Measurements from ENCODE around the gene CRYBG2. TPM values are rescaled to one million over a fixed set of nuclear protein-coding genes. Genes with fewer than 3 reads are reported as not detected.
"Not testable (repeated sequence)": the region's sequence is repeated elsewhere in the genome, so short reads cannot be mapped to it uniquely, and the experiment has no call there.

CRYBG2 gene
- total RNA-seq, 2 experiments from 2014 or later, result 2.2 to 2.6 TPM

DNA sequence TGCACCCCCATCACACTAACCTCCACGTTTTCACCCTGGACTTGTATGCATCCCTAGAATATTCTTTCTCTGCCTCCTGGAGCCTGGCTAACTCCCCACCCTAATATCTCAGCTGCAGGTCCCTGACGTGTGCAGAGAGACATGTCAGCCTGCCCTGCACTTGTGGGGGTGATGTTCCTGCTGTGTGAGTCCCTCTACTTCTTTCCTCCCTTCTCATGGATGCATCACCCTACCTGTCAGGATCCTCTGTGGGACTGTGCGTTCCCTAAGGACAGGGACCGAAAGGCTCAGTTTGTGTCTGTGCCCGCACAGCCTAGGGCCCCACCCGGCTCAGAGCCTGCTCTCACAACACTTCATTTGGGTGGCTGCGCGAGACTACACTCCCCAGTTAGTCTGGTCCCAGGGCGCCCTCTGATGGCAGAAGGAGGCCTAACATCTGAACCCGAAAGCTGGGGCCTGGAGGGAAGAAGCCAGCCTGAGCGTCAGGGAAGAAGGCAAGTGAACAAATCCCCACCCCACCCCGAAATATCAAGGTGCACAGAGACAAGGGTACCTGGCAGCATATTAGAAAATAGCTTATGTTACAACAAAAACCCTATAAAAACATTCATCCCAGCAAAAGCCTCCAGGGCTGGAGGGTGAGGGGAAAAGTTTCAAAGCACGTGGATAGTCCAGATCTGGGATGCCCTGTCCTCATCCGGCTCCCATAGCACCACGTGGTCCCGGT, 32.5 kb downstream of the CRYBG2 start:
- no peaks in the 10 kb centered on the region for H3K27me3 Mint-ChIP-seq
- CTCF ChIA-PET, result interaction anchor here (0.7 to 21.1 kb wide), 29 partner anchors 8 to 152 kb away, joined by 3 to 442 read pairs (median 4); partner anchors contain the start of genes CEP85, SH3BGRL3, UBXN11 and ZNF593
- H3K9me3 Mint-ChIP-seq, result no peaks in the 10 kb centered on the region
- POLR2A ChIA-PET, result interaction anchor here (1.9 kb wide), 1 partner anchor 37 kb away, joined by 9 read pairs; no protein-coding TSS in a partner anchor
- DNase-seq, result peak; percentile 96
- peak overlapping the region; percentile 75 for H3K4me3 Mint-ChIP-seq
- H3K4me1 Mint-ChIP-seq, result peaks cover 48% of the 10 kb centered on the region
- peak overlapping the region; percentile 90 for H3K27ac Mint-ChIP-seq
- peaks cover 54% of the 10 kb centered on the region for H3K36me3 Mint-ChIP-seq (ENCODE audit: low read depth)

DNA sequence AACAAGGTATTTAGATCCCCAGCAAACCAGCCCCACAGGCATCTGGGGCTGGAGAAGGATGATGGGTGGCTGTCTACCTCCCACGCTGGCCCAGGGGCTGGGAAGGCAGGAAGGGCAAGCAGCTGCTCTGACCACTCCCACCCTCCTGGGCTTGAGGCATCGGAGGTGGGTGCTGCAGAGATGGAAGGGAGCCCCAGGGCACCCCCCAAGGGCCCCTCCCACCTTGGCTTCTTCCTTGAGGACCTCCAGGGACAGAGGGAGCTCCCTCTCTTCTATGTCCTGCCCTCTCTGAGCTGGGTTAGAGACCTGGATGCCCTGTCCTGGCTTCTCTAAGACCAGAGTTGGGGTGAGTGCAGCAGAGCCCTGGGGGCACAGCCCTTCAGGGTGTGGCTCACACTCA, 33.0 kb downstream of the CRYBG2 start:
- CTCF ChIA-PET, result interaction anchor here (0.9 to 21.1 kb wide), 13 partner anchors 9 to 148 kb away, joined by 3 to 442 read pairs (median 7); partner anchors contain the start of genes SH3BGRL3 and UBXN11
- peaks cover 54% of the 10 kb centered on the region for H3K4me1 Mint-ChIP-seq
- peak overlapping the region; percentile 90 for H3K27ac Mint-ChIP-seq
- no peaks in the 10 kb centered on the region for H3K27me3 Mint-ChIP-seq
- POLR2A ChIA-PET, result interaction anchor here (1.9 kb wide), 1 partner anchor 36 kb away, joined by 9 read pairs; no protein-coding TSS in a partner anchor
- DNase-seq, result no peak
- peaks cover 54% of the 10 kb centered on the region for H3K36me3 Mint-ChIP-seq (ENCODE audit: low read depth)
- peak overlapping the region; percentile 80 for H3K4me3 Mint-ChIP-seq
- H3K9me3 Mint-ChIP-seq, result no peaks in the 10 kb centered on the region

DNA sequence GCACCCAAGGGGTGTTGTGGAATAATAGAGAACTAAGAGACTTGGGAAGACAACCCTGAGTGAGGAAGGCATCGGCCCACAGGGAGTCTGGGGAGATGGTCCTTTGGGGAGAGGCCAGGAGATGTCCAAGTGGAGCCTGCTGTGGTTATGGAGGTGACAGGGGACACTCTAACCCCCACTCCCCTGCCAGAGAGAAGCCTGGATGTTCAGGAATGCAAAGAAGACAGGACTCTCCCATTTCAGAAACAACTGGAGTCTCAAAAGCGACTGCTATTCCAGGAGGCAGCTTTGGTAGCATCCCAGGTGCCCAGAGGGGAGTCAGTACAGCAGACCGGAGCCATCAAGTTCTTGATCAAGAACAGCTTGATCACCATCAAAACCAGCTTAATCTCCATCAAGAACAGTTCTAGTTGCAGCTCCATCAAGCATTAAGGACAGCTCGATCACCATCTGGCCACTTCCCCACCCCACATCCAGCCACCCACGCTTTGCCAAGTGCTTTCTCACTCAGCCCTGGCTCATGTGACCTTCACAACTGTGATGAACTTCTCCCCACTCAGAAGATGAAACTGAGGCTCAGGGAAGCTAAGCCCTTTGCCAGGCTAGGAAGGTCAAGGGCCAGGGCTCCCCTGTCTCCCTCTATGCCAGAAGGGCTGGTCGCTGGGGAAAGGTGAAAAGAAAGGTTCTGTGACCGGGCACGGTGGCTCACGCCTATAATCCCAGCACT, 35.4 kb downstream of the CRYBG2 start:
- Mint-ChIP-seq H3K36me3 (ENCODE audit: low read depth) (peaks cover 46% of the 10 kb centered on the region), H3K4me3 (peak overlapping the region; percentile 80), H3K27me3 (no peaks in the 10 kb centered on the region), H3K4me1 (peaks cover 71% of the 10 kb centered on the region), H3K27ac (peak overlapping the region; percentile 89), H3K9me3 (no peaks in the 10 kb centered on the region)
- POLR2A ChIA-PET, result interaction anchor here (1.2 to 2.3 kb wide), 4 partner anchors 10 to 39 kb away, joined by 3 to 12 read pairs (median 10); partner anchors contain the start of gene SH3BGRL3
- CTCF ChIA-PET, result interaction anchor here (0.6 to 21.1 kb wide), 15 partner anchors 11 to 1517 kb away, joined by 3 to 442 read pairs (median 4); partner anchors contain the start of genes CEP85, SH3BGRL3, UBXN11 and ZNF593
- DNase-seq, result peak; percentile 14

DNA sequence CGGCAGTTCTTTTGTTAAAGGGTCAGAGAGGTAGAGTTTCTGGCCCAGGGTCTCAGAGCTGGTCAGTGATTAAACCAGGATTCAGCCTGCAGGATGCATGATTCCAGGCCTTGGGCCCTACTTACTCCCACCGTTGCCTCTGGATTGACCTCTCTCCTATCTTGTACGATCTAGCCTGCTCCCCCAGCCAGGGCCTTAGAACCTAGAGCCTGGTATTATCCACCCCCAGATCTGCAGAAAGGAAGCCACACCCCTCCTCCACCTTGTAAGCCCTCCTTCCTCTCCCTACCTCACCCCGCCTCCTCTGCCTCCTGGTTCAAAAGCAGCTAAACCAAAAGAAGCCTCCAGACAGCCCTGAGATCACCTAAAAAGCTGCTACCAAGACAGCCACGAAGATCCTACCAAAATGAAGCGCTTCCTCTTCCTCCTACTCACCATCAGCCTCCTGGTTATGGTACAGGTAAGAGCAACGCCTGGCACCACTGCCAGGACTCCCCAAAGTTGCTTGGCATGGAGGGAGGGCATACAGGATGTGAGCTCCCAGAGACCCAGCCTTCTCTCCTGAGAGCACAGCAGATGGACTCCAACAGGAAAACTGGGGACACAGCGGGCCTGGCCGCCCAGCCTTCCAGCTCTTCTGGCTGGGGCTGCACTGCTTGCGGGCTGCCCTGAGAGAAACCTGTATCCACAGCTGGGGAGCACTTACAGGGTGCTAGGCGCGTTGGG, 36.2 kb downstream of the CRYBG2 start, which contains the start of gene CD52:
CD52 (plus strand) TSS at position 347 of the 726 bp plus-strand sequence; CDS start at position 407, 60 bp downstream.
- DNase-seq, result peak; percentile 90
- ChIA-PET POLR2A (interaction anchor here (1.2 to 2.3 kb wide), 4 partner anchors 10 to 38 kb away, joined by 3 to 12 read pairs (median 10); partner anchors contain the start of gene SH3BGRL3), CTCF (interaction anchor here (0.6 to 21.1 kb wide), 15 partner anchors 10 to 277 kb away, joined by 3 to 442 read pairs (median 3); partner anchors contain the start of genes CEP85, SH3BGRL3 and UBXN11)
- Mint-ChIP-seq H3K36me3 (ENCODE audit: low read depth) (peaks cover 38% of the 10 kb centered on the region), H3K4me1 (peaks cover 70% of the 10 kb centered on the region), H3K27me3 (no peaks in the 10 kb centered on the region), H3K27ac (peak within 1 kb of the TSS; percentile 89), H3K9me3 (no peaks in the 10 kb centered on the region), H3K4me3 (peak within 1 kb of the TSS; percentile 80)

DNA sequence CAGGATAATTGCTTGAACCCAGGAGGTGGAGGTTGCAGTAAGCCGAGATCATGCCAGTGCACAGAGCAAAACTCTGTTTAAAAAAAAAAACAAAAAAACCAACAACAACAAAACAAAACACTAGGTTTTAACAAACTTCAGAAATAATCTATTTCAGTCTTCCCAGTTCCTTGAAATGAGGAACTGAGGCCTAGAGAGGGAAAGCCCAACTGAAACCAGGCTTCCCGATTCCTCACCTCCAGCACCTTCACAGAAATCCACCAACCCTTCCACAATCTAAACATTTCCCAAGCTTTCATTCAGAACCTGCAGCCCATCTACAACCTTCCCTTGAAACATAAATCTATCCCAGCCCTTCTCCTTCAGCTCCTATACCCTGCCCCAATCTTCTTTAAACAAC, 36.8 kb downstream of the CRYBG2 start:
- Mint-ChIP-seq H3K36me3 (ENCODE audit: low read depth) (peaks cover 34% of the 10 kb centered on the region), H3K9me3 (no peaks in the 10 kb centered on the region), H3K4me3 (peak overlapping the region; percentile 80), H3K27me3 (no peaks in the 10 kb centered on the region), H3K27ac (peak overlapping the region; percentile 89), H3K4me1 (peaks cover 64% of the 10 kb centered on the region)
- DNase-seq, result no peak
- ChIA-PET POLR2A (interaction anchor here (0.6 to 1.6 kb wide), 5 partner anchors 9 to 38 kb away, joined by 3 to 12 read pairs (median 4); partner anchors contain the start of gene SH3BGRL3), CTCF (interaction anchor here (0.6 to 21.1 kb wide), 13 partner anchors 9 to 276 kb away, joined by 3 to 442 read pairs (median 4); partner anchors contain the start of genes CEP85, SH3BGRL3 and UBXN11)

DNA sequence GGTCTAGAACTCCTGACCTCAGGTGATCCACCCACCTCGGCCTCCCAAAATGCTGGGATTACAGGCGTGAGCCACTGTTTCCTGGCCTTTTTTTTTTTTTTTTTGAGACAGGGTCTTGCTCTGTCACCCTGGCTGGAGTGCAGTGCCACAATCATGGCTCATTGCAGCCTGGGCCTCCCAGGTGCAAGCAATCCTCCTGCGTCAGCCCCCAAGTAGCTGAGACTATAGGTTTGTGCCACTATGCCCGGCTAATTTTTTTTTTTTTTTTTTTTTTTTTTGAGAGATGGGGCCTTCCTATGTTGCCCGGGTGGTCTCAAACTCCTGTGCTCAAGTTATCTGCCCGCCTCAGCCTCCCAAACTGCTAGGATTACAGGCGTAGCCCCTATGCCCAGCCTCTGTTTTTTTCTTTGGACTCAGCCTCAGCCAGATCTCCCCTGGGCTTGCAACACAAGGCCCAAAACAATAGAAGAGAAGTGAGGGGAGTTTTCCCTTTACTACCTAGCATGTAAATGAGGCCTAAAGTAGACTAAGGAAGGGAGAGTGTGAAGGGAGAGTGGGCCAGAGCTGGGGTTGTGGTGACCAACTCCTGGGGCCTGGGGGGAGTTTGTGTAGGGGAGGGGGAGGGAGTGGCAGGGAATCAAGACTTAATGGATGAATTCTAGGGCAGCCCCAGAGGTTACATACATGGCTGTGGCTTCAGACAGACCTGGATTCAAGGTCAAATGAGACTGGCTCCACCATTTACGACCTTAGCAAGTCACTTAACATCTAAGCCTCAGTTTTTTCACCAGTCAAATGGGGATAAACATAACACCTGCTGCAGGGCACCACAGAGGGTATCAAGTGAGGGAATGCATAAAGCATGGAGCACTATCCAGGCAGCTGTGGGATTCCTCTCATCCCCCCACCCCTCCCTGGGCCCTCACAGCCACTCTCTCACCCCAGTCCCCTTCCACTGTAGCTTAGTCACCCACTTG, 37.8 kb downstream of the CRYBG2 start:
- Mint-ChIP-seq H3K4me3 (peak overlapping the region; percentile 80), H3K27me3 (no peaks in the 10 kb centered on the region), H3K9me3 (no peaks in the 10 kb centered on the region), H3K4me1 (peaks cover 61% of the 10 kb centered on the region), H3K27ac (peak overlapping the region; percentile 89), H3K36me3 (ENCODE audit: low read depth) (peaks cover 32% of the 10 kb centered on the region)
- DNase-seq, result no peak
- ChIA-PET POLR2A (interaction anchor here (1.0 kb wide), 1 partner anchor 27 kb away, joined by 4 read pairs; no protein-coding TSS in a partner anchor), CTCF (interaction anchor here (0.6 to 21.1 kb wide), 7 partner anchors 9 to 146 kb away, joined by 3 to 442 read pairs (median 6); partner anchors contain the start of genes CEP85, SH3BGRL3, UBXN11 and ZNF593)

DNA sequence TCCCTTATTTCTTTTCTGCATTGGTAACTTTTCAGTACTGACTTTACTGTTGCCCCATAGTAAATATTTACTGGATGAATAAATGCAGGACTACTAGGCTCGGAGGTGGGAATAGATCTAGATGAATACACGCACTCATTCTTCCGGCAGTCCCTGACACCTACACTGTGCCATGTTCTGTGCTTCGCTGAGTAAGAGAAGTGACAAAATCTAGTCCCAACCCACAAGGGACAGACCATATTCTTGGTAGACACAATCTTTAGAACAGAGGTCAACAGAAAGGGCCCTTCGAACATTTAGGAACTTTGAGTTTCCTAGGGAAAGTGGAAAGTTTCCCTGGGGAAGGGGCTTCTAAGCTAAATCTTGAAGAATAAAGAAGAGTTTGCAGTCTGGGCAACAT, 39.4 kb downstream of the CRYBG2 start:
- no peaks in the 10 kb centered on the region for H3K9me3 Mint-ChIP-seq
- POLR2A ChIA-PET, result interaction anchor here (0.9 kb wide), 1 partner anchor 26 kb away, joined by 4 read pairs; no protein-coding TSS in a partner anchor
- H3K27me3 Mint-ChIP-seq, result no peaks in the 10 kb centered on the region
- DNase-seq, result no peak
- H3K4me1 Mint-ChIP-seq, result peaks cover 54% of the 10 kb centered on the region
- peak overlapping the region; percentile 38 for H3K27ac Mint-ChIP-seq
- H3K36me3 Mint-ChIP-seq (ENCODE audit: low read depth), result peaks cover 22% of the 10 kb centered on the region
- CTCF ChIA-PET, result interaction anchor here (0.5 to 21.1 kb wide), 9 partner anchors 9 to 176 kb away, joined by 3 to 442 read pairs (median 5); partner anchors contain the start of genes CEP85, SH3BGRL3, UBXN11 and ZNF593
- no peak overlapping the region for H3K4me3 Mint-ChIP-seq

DNA sequence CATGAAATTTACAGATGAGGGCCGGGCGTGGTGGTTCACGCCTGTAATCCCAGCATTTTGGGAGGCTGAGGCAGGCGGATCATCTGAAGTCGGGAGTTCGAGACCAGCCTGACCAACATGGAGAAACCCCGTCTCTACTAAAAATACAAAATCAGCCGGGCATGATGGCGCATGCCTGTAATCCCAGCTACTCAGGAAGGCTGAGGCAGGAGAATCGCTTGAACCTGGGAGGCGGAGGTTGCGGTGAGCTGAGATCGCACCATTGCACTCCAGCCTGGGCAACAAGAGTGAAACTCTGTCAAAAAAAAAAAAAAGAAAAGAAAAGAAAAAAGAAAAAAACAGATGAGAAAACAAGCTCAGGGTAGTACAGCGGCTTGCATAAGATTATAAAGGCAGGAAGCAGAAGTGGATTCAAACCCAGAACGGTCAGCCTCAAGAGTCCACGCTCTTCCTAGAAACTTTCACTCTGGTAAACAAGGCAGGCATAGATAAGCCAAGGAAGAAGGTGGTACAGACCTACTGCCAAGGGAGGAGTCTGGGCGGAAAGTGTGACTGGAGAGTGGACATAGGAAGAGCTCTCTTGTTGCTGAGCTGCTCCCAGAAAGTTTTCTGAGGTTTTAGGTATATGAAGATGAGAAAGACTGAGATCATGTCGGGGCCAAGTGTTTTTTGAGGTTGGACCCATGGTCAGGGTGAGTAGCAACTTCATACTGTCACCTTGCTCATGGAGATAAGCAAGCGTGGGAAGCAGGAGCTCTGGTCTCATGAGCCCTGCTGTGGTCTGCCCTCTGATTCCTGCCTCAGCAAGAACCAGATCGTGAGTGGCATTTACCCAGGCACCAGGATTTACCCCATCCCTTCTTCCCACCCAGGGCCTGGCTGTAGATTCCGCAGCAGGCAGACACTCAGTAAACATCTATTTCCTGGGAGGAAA, 45.7 kb downstream of the CRYBG2 start:
- ChIA-PET POLR2A (interaction anchor here (0.9 to 3.2 kb wide), 4 partner anchors 9 to 22 kb away, joined by 3 to 10 read pairs (median 8); partner anchors contain the start of gene CD52), CTCF (interaction anchor here (0.6 to 6.8 kb wide), 9 partner anchors 12 to 109 kb away, joined by 3 to 81 read pairs (median 4); partner anchors contain the start of genes CD52 and SH3BGRL3)
- H3K9me3 Mint-ChIP-seq; H3K27me3 Mint-ChIP-seq; H3K36me3 Mint-ChIP-seq (ENCODE audit: low read depth): not testable (repeated sequence)
- Mint-ChIP-seq H3K4me3 (peak overlapping the region; percentile 99), H3K4me1 (peaks cover 57% of the 10 kb centered on the region), H3K27ac (peak overlapping the region; percentile 93)
- peak; percentile 21 for DNase-seq

DNA sequence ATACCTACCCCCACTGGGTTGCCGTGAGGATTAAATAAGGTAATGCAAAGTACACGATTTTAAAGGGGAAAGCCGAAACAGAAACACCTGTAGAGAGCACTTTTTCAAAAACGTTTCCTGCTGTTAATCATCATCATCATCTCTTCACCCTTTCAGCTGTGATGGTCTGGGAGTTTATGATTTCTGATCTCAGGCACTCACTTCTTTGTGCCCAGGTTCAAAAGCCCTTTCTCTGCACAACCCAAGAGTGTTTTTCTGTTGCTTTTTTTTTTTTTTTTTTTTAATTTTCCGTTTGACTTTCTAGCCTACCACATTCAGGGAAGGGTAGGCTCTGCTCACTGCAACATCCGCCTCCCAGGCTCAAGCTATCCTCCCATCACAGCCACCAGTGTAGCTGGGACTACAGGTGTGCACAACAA, 46.6 kb downstream of the CRYBG2 start:
- peak; percentile 64 for DNase-seq
- peak overlapping the region; percentile 93 for H3K27ac Mint-ChIP-seq

More for the DNA sequence above, 46.6 kb downstream of the CRYBG2 start:
- ChIA-PET POLR2A (interaction anchor here (0.9 to 3.2 kb wide), 4 partner anchors 10 to 21 kb away, joined by 3 to 10 read pairs (median 8); partner anchors contain the start of gene CD52), CTCF (interaction anchor here (0.6 to 6.8 kb wide), 9 partner anchors 12 to 765 kb away, joined by 3 to 81 read pairs (median 3); partner anchors contain the start of genes CD52 and SH3BGRL3)
- peaks cover 53% of the 10 kb centered on the region for H3K4me1 Mint-ChIP-seq
- H3K9me3 Mint-ChIP-seq, result no peaks in the 10 kb centered on the region
- no peaks in the 10 kb centered on the region for H3K27me3 Mint-ChIP-seq
- peak overlapping the region; percentile 99 for H3K4me3 Mint-ChIP-seq
- H3K36me3 Mint-ChIP-seq (ENCODE audit: low read depth), result peaks cover 5% of the 10 kb centered on the region

Data from activated CD4-positive, alpha-beta T cell treated with anti-CD3 and anti-CD28 coated beads, Interleukin-2, amount 10 ng/mL, durations not matched to agents 7 days and 5 days (primary cell).